HG03066 (cell line): ENCODE measurements around the gene CNTNAP2.

Experiments used
- ATAC-seq: cut with Tn5 transposase; IDR thresholded peaks from one replicate; pipeline ENCODE4 v1.9.1; 2021; ENCODE audit warnings: low read depth; ENCODE audit not compliant: unreplicated experiment

CNTNAP2 gene

DNA sequence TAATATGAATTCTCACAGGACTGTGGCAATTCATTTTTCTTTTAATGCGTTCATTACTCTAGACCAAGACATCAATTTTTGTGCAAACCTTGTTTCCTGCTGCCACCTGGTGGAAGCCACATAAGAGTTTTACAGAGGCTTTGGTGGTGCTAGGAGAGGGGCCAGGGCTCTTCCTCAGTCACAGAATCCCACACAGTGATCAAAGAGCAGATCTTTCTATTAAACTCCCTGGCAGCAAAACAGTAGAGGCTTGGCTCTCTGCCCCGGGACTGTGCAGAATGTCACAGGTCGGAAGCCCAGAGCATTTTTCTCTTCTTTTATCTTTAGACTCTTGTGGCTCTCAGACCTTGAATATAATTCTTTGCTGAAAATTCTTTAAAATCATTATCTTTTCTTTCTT lies 1967.5 kb downstream of the CNTNAP2 start:
- no peak for ATAC-seq

DNA sequence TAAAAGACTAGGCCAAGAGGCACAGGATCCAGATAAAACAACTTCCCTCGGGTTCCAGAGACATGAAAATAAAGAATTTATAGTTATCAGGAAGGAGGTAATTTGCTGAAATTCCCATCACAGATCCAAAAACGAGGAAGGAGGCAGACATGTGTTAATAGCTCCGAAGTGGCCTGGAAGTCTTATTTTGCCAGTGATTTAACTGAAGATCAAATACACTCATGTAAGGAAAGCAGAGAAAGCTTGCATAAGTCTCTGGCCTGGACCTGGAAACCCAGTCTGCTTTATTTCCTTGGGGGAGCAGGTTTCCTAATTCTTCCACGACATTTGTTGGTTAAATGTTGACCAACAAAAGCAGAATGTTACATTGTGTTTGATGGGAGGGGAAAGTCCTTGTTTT lies 1975.3 kb downstream of the CNTNAP2 start:
- no peak for ATAC-seq

DNA sequence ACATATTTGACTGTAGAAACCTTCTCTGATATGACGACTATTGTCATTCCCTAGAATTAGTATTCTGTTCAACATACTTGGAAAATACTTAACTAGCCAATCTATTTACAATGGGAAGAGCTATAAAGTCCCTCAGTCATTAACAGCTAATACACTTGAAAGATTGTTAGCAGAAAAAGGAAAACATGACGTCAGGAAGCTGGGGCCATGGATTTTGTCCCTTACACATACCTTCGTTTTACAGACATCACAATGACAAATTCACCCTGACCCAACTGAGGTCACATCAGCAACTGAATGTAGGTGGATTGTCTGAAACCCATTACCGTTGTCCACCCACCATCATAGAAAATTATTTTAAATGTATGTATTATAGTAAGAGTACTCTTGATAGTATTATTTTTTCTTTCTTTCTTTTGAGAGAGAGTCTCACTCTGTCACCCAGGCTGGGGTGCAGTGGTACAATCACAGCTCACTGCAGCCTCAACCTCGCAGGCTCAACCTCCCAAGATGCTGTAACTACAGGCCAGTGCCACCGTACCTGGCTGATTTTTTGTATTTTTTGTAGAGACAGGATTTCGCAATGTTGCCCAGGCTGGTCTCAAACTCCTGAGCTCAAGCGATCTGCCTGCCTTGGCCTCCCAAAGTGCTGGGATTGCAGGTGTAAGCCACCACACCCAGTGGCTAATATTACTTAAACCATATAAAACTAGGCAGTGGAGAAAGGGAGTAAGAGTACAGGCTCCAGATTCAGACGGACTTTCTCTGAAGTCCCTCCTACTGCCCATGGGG lies 1977.0 kb downstream of the CNTNAP2 start:
- no peak for ATAC-seq

DNA sequence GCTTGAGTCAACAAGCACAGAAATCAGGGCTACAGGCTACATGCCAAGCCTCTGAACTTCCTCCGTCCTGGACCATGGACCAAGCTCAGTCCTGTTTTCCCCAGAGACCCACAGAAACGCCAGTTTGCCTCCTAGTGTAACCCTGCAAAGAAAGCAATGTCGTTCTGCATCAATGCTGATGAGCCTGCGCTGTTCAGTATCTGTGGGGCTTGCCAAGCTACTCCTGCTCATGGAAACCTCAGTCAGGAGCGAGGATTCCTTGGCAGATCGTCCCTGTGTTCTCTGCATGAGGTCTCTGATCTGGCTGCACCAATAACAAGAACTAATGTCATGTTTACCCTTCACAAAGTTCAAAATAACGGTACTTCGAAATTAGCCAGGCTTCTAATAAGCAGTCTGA lies 1978.5 kb downstream of the CNTNAP2 start:
- ATAC-seq = no peak

DNA sequence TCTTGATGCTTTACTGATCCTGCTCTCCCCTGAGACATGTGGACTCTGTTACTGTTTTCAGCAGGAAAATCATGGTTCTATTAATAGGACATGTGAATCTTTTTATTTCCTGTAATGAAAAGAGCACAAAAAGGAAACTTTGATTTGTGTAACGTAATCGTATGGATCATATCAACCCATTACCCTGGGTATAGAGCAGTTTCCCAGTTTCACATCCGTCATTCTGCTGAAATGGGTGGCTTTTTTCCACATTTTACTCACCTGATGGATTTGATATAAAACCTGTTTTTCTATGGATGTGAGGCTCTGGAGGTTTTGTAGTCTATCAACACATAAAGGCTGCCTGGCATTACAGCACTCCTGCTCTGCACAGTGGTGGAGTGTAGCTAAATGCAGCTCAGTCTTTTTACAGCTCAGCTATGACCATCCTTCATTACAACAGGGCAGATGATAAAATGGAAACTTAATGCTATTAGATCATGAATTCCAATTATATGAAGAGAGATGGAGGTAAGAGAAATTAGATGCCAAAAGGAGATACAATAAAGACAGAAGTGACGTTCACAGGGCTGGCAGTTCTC lies 1987.6 kb downstream of the CNTNAP2 start:
- no peak for ATAC-seq

DNA sequence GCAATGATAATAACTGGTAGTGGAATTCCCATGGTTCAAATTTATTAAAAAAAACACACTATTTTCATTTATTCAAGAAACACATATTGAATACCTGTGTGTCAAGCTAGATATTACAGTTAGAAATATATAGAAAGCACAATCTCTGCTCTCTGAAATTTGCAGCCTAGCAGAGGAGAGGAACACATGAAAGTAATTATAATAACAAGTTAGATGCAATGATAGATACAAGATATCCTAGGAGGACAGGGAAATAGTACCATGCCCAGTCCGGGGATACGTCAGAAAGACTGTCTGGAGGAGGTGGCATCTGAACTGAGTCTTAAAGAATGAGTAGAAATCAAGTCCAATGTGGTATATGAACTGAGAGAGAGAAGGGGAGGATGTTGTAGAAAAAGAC lies 1988.3 kb downstream of the CNTNAP2 start:
- no peak for ATAC-seq

DNA sequence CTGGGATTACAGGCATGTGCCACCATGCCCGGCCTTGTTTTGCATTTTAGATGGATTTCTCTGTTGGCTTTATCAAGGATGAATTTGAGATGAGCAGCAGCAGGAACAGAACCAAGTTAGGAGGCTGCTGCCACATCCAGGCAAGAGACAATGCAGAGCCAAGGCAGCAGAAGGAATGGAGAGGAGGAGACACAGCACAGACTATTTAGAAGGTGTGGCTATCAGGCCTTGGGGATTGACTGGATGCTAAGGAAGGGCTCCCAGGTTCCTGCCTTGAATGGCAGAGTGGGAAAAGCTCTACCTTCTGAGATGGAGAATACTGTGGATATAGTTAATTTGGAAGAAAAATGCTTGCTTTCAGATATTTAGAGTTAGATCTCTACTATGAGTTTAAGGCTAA lies 1989.3 kb downstream of the CNTNAP2 start:
- no peak for ATAC-seq

DNA sequence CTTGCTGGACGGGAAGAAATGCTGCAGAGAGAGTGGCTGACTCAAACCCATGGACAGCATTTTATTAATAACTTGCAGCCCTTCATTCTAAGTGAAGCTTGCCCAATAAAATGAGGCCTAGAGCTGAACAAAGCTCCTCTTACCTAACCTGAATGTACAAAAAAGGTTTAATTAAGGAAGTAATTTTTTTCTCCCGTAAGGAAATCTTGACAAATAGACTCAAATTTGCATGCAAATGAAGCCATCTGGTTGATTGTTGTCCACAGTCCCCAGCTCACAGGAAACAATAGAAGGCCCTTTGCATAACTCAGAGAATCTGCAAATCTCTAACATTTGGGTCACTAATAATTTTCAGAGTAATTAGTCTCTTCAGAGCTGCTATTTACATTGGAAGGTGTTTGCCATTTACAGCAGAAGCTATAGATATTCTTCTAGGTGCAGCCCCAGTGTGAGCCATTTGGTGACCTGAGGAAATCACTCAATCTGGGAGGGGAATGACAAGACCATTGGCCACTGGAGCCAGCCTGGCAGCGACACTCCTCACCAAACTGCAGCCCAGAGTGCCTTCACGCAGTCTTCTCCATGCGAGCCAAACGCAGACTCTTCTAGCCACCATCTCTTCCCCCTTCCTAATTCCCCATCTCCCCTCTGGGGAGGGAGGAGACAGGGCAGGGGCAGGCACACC lies 1991.0 kb downstream of the CNTNAP2 start:
- ATAC-seq = no peak

DNA sequence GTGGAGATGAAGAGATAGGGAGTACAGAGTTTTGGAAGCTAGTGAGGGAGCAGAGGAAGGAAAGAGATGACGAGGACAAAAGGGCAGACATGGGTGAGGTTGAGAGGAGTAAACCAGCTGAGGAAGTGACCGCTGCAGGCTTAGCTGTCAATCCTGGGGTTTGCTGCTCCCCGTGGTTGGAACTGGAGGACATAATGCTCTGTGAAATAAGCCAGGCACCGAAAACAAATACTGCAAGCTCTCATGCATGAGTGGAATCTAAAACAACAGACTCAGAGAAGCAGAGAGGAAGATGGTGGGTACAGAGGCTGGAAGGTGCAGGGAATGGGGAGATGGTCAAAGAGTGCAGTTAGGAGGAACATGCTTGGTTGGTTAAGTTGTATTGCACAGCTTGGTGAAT lies 1991.8 kb downstream of the CNTNAP2 start:
- ATAC-seq = no peak

DNA sequence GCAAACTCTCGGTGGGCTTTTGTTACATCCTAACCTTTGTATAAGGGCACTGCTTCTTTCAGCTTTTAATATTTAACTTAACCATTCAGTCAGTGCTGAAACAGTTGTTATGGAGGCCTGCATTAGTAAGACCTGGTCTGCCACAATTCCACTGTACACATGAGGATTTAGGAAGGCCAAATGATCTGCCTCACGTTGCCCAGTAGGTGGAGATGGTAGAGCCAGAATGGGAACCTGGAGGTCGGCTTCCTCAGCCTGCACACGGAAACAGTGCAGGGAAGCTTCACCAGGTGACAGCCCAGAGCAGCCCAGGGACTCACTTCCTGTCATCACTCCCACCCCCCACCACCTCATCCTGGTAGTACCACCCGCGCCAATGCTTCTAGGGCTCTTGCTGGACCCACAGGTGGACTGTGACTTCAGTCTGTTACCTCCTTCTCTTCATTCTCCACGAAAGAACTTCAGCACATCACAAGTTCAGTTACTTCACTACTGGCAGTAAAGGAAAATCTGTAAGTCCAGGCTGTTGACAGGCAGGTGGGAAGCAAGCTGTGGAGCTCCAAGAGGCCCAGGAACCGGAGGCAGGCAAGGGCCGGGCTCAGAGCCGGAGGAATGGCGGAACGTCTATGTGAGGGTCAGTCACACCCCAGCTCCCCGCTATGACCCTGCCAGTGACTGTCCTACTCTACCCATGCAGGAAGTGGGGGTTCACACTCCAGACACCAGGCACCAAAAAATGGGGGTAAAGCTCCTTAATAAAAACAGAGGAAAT lies 1993.7 kb downstream of the CNTNAP2 start:
- ATAC-seq = no peak

DNA sequence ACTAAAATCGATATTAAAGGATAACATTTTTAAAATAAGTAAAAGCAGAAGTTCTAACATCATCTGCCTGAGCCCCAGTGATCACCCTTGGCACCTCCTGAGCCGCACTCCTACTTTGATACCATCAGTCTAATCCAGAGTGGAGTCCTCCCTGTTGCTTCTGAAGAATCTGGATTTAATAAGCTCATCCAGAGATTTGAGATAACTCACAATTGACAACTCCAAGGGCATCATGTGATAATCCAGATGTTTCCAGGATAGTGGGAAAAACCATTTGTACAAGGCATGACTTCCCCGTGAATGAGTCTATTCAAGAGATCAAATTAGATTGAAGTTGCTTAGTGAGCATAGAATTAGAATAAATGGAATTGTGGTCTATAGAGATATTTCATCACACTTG lies 1998.2 kb downstream of the CNTNAP2 start:
- ATAC-seq = no peak

DNA sequence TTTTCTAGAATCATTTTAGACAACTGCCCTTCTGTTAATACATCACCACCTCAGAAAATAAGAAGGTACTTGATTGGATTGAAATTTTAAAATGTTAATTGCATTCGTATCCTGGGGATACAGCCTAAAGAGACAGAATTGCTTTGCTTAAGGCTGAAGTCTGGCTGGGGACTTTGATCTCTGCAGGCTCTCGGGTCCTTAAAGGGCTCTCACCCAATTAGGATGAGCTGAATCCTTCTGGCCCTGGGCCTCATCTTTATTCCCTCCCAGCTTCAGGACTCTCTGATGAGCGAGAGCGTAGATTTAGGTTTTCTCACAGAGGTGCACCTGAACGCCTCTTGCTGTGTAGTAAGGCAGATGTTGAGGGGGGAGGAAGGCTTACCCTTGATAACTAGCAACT lies 1998.7 kb downstream of the CNTNAP2 start:
- ATAC-seq = no peak

DNA sequence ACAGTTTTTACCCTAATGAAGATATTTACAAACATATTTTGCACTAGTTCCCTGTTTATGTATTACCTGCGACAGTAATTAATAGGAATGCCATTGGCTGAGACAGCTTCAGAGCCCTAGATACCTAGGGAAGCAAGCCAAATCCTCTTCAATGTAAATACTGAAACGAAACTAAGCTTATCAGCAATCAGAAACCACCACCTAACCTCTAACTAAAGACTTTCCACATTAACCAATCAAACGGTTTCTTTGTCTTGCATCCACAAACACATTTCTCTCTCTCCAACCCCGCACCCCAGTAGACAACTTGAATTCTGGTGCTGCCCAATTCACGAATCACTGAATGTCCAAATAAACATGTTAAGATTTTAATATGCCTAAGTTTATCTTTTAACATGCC lies 1999.6 kb downstream of the CNTNAP2 start:
- no peak for ATAC-seq

DNA sequence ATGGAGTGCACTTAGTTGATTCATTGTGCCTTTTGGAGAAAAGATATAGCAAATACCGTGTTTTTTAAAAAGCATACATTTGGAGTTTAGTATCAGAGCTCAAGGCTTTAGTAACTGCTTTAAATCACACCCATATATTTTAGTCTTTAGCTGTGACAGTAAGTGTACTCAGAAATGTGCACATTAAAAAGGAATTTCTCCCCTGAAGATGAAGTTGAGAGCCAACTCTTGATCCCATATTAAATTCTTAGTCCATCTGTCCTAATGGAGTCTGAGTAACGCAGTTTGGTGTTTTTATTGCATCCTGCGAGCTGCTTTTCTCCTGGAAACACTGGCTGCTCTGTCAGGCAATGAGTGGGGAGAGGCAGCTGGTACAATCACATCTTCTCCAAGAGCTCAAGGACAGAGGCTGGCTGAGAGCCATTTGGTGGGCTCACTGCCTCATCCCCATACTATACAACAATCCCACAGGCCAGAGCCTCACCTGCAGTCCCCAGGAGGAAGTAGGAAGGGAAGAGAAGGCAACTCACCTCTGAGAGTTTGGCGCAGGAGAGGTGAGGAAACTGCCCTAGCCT lies 2000.3 kb downstream of the CNTNAP2 start:
- no peak for ATAC-seq

DNA sequence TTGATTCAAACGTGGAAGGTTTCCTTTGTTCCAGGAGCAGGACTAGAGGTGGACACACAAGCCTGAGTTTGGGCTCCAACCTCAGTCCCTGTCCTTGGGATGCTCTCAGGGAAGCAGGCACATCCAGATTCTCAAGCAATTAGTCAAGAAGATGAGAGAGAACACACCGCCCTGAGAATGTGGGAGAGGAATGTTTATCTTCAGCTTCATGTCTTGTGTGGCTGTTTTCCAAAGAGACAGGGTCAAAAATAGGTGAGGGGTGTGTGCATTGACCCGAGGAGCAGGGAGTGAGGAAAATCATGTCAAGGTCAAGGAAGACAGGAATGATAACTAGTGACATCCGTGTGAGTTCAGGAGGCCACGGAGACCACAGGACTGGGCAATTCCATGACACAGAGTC lies 2001.8 kb downstream of the CNTNAP2 start:
- ATAC-seq = no peak

DNA sequence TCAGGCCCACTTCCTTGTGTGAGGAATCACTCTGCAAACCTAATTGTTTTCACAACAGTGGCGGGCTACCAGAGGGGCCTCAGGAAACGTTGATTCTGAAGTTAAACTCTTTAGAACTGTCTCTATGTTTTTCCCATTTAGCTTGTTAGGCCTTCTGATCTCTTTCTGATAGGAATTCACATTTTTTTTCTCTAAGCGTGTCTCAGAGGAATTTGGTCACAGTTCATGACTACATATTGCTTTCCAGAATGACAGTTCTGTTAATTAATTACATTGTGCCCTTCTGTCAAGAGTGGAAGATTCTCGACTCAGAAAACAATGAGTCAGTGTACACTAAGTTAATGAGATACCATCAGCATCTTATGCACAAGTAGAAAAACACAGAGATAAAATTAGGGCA lies 2004.8 kb downstream of the CNTNAP2 start:
- no peak for ATAC-seq

DNA sequence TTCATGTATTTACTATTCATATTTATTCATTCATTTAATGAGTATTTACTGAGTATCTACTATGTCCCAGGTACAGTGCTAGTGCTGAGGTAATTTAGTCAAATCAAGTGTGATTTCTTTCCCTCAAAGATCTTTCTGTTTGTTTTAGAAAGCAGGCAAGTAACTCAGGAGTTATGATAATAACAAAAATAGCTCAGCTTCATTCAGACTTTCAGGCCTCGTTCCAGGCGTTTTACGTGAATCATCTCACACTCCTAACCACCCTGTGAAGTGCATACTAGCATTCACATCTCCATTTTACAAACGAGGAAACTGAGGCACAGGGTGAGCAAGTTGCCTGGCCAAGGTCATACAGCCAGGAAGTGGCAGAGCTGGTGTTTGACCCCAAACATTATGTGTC lies 2005.2 kb downstream of the CNTNAP2 start:
- no peak for ATAC-seq

DNA sequence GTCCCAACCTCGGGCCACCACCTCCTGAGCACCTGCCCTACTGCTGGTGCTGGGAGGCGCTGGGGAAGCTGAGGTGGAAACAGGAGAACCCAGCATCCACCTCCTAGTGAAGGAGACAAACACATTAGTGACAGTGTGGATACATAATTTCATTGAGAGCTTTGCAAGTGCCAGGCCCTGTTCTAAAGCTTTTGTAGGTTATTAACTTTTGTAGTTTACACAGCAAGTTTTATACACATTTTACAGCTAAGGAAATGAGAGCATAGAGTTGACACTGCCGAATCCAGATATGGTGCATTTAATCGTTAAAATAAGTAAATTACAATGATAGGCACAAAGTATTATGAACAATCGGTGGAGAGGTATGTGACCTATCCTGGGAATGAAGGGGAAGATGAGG lies 2007.9 kb downstream of the CNTNAP2 start:
- no peak for ATAC-seq

DNA sequence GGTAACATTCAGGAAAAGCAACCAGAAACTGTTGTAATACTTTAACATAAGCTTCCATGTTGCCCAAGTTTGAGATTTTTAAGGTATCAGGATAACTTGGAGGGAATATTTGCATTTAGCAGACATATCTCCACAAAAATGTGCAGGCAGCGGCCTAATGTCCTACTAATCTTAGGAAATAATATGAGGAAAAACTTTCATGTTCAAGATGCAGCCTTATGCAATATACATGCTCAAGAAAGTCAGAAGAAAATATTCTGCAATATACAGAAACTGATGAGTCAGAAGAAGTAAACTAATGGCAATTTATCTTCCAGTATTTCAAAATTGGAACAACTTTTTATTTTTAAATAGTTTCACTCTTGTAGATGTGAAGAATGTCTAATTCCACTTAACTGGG lies 2010.8 kb downstream of the CNTNAP2 start:
- no peak for ATAC-seq

DNA sequence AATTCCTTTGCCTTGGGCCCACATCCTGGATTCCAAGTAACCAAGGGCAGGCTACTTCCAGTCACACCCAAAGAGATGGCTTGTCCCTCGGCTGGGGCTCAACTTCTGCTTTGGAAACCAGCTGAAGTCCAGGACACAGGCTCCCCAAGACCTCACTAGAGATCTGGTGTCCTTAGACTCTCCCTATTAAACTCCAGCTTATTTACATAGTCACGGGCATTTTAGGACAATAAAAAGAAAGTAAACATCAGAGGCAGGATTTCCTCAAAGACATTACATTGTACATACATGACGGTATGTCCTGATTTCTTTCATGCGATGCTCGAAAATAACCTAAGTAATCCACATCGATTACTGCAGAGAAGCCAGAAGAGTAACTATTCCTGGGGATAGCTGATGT lies 2012.4 kb downstream of the CNTNAP2 start:
- ATAC-seq = no peak

DNA sequence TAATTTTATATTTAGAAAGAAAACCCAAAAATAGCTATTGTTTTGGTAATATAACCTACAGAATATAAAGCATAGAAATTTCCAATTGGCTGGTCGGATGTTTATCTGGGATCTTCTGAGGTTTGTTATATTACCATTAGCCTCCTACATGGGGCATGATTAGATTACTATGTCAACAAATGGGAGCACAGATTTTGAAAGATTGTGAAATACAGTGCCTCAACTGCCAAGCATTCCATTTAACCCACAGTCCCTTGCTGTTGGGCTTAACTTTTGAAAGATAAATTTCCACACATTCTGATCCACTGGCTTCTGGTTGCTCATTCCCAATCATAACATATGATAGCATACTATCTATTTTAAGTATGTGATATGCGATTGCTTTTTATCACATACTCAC lies 2018.5 kb downstream of the CNTNAP2 start:
- no peak for ATAC-seq
